Endothelial cell of umbilical vein (primary cell): ENCODE data around the gene ISL2. TPM values are rescaled to one million over a fixed set of nuclear protein-coding genes. Genes with fewer than 3 reads are reported as not detected.

Experiments used
- BruUV-seq: library from RNA; stranded (reverse); fragments of 400-500 nt; replicated peaks from 2 replicates; lab custom pipeline; 2021; lab: Mats Ljungman, UMichigan
- CTCF ChIA-PET: fragments of 300-600, 350-600 bp; sonication (Branson Sonifier 250); formaldehyde crosslinking; loops from one replicate; lab custom pipeline; 2021; ENCODE audit warnings: antibody characterized with exemption, inconsistent platforms; lab: Charles Lee
- POLR2A ChIA-PET: fragments of 300-600, 350-600 bp; sonication (Branson Sonifier 250); formaldehyde crosslinking; loops from one replicate; lab custom pipeline; 2021; ENCODE audit warnings: antibody characterized with exemption, inconsistent platforms; lab: Charles Lee
- DNase-seq: peaks from one replicate; pipeline ENCODE4 v3.0.0-alpha.2; 2011; ENCODE audit warnings: low read depth, low spot score
- FAIRE-seq: peaks from 2 replicates; lab custom pipeline; 2011; peaks lifted over from hg19 to GRCh38; lab: Jason Lieb, UNC
- H2AFZ ChIP-seq: 2 replicates; pipeline ENCODE4 v1.6.0; 2012; ENCODE audit warnings: low read depth, low read length, control low read depth, inconsistent platforms
- H3K27ac ChIP-seq: 2 replicates; pipeline ENCODE4 v1.5.1; 2011; ENCODE audit warnings: low read depth, mild to moderate bottlenecking, control low read depth, low read length, moderate library complexity; ENCODE audit not compliant: insufficient read depth
- H3K27me3 ChIP-seq, 2 experiments: 2 replicates each; pipeline versions ENCODE4 v1.6.0 to v1.6.1; 2011; ENCODE audit warnings: low read length in 2 of 2, mixed read lengths in 1 of 2; ENCODE audit not compliant: control insufficient read depth in 2 of 2, insufficient read depth in 2 of 2
- H3K36me3 ChIP-seq, 2 experiments: 2 replicates in 1 of 2; 3 replicates in 1 of 2; pipeline ENCODE4 v1.5.1; 2011; ENCODE audit warnings: low read length in 2 of 2, mild to moderate bottlenecking in 1 of 2, moderate library complexity in 1 of 2; ENCODE audit not compliant: control insufficient read depth in 2 of 2, insufficient read depth in 2 of 2; ENCODE audit errors: extremely low read depth in 1 of 2
- H3K4me1 ChIP-seq: 3 replicates; pipeline ENCODE4 v1.5.1; 2011; ENCODE audit warnings: mild to moderate bottlenecking, low read length; ENCODE audit not compliant: control insufficient read depth, insufficient read depth; ENCODE audit errors: extremely low read depth
- H3K4me2 ChIP-seq: 2 replicates; pipeline ENCODE4 v1.6.1; 2011; ENCODE audit warnings: low read length, control low read depth, mixed read lengths; ENCODE audit not compliant: insufficient read depth
- H3K4me3 ChIP-seq, 3 experiments: fragments of 200-600 bp in 1 of 3; sonication (generic), shearing (Covaris generic) in 1 of 3; replicated peaks in 1 of 3; 2 replicates each; pipeline ENCODE4 v1.5.1; 2011 to 2016; ENCODE audit warnings: control low read depth in 3 of 3, low read length in 3 of 3, mild to moderate bottlenecking in 2 of 3, inconsistent platforms in 1 of 3, low read depth in 1 of 3, moderate library complexity in 1 of 3; ENCODE audit not compliant: insufficient read depth in 1 of 3
- H3K79me2 ChIP-seq: 2 replicates; pipeline ENCODE4 v1.6.0; 2012; ENCODE audit warnings: low read length, inconsistent platforms; ENCODE audit not compliant: control insufficient read depth, insufficient read depth
- H3K9ac ChIP-seq: replicated peaks from 2 replicates; pipeline ENCODE3; 2011; ENCODE audit warnings: low read length, control low read depth; ENCODE audit not compliant: insufficient read depth; ENCODE audit errors: extremely low read depth
- H3K9me1 ChIP-seq: replicated peaks from 3 replicates; pipeline ENCODE4 v1.6.0; 2011; ENCODE audit warnings: mild to moderate bottlenecking, low read length; ENCODE audit not compliant: control insufficient read depth, insufficient read depth; ENCODE audit errors: extremely low read depth
- H3K9me3 ChIP-seq: replicated peaks from 2 replicates; pipeline ENCODE4 v1.5.1; 2012; ENCODE audit warnings: low read length, inconsistent platforms; ENCODE audit not compliant: control insufficient read depth, insufficient read depth
- H4K20me1 ChIP-seq: replicated peaks from 2 replicates; pipeline ENCODE3; 2011; ENCODE audit warnings: mild to moderate bottlenecking, low read length; ENCODE audit not compliant: control insufficient read depth, insufficient read depth; ENCODE audit errors: extremely low read depth
- EZH2 ChIP-seq: IDR thresholded peaks from 2 replicates; pipeline ENCODE4 v1.6.1; 2012; ENCODE audit warnings: borderline replicate concordance, low read depth, mild to moderate bottlenecking, moderate library complexity, low read length, inconsistent platforms; ENCODE audit not compliant: severe bottlenecking
- FOS ChIP-seq: IDR thresholded peaks from 2 replicates; pipeline ENCODE4 v1.6.1; 2011; ENCODE audit warnings: mild to moderate bottlenecking, low read length, moderate library complexity, borderline replicate concordance; ENCODE audit not compliant: insufficient read depth
- GATA2 ChIP-seq: IDR thresholded peaks from 2 replicates; pipeline ENCODE4 v1.7.0; 2011; ENCODE audit warnings: low read depth, mild to moderate bottlenecking, moderate library complexity, mixed read lengths, low read length; ENCODE audit not compliant: insufficient read length, insufficient read depth
- JUN ChIP-seq: IDR thresholded peaks from 2 replicates; pipeline ENCODE4 v1.6.1; 2011; ENCODE audit warnings: borderline replicate concordance, low read depth; ENCODE audit not compliant: insufficient read length, insufficient read depth
- MYC ChIP-seq: IDR thresholded peaks from one replicate; pipeline ENCODE4 v1.6.1; 2011; ENCODE audit warnings: mild to moderate bottlenecking, low read depth, low read length
- POLR2A ChIP-seq: IDR thresholded peaks from 2 replicates; pipeline ENCODE4 v1.6.1; 2012; ENCODE audit warnings: low read depth, mild to moderate bottlenecking, control low read depth, low read length
- POLR2AphosphoS5 ChIP-seq: IDR thresholded peaks from 2 replicates; pipeline ENCODE4 v1.6.1; 2012; ENCODE audit warnings: low read depth, mild to moderate bottlenecking, control low read depth, low read length, moderate library complexity; ENCODE audit not compliant: insufficient read depth
- dilution Hi-C: fragments of 300-500 bp; cut with MboI; formaldehyde crosslinking; loops from one replicate; pipeline ENCODE4 v1.15.0; 2019; ENCODE audit warnings: low sequenced_read_pairs; ENCODE audit not compliant: extremely low pct_ligation_motif_present
- intact Hi-C: fragments of 100-400 bp; cut with micrococcal nuclease; formaldehyde crosslinking; loops from one replicate; pipeline ENCODE4 v1.10.0; 2022
- polyA plus RNA-seq, 4 experiments: library from polyadenylated mRNA; depleted of rRNA in 3 of 4; stranded (reverse) in 3 of 4; unstranded in 1 of 4; fragments of >200 nt; gene quantifications; 2 replicates each; pipeline versions ENCODE4 v1.2.1 to v1.2.3, GENCODE V29; 2011 to 2012; ENCODE audit warnings: missing spikeins in 1 of 4
- total RNA-seq: library from RNA; stranded (reverse); gene quantifications from 2 replicates; pipeline ENCODE4 v1.2.3, GENCODE V29; 2021
- TF ChIP-seq, protein P1 (sequence below): IDR thresholded peaks from 2 replicates; pipeline ENCODE4 v1.6.1; 2011; ENCODE audit not compliant: insufficient read depth, insufficient read length
- TF ChIP-seq, protein P2 (sequence below), 2 donors: IDR thresholded peaks; 1 replicate in 1 of 2; 2 replicates in 1 of 2; pipeline ENCODE4 v1.5.1; 2011; ENCODE audit warnings: low read length in 2 of 2, mild to moderate bottlenecking in 2 of 2, moderate library complexity in 2 of 2, control low read depth in 1 of 2, inconsistent platforms in 1 of 2, low read depth in 1 of 2; ENCODE audit not compliant: insufficient read depth in 1 of 2; ENCODE audit errors: extremely low read depth in 1 of 2

Gene ISL2
- total and polyA plus RNA-seq, 2 donors (not counting 3 experiments of a cell fraction or from before 2014, with no cell fraction given) = 0.10 TPM; not detected in 1

DNA sequence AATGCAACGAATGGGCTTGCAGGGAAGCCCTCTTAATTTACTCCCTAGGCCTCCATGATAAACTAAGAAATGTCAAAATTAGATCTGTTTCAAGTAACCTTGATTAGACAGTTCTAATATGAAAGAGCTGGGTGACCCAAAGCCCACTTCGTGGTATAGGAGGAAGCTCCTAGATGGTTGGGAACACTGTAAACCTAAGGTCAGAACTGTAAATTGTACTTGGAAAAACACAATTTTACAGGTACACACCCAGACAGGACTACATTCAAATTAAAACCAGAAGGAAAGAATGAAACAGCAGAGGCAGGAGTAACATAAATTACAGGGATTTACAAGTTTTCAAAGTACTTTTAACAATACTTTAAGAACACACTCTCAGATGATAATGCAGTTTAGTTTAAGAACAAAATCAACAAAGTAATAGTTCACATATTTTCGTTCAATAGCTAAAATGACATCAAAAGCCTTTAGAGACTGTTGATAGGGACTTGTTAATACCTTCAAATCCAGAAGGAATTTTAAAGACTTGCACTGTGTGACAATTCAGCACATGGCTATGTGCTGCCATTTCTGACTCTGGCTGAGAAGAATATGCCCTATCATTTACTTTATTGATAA lies 18.4 kb downstream of the ISL2 start:
- no peak overlapping the region for H3K4me3 ChIP-seq
- H3K36me3 ChIP-seq = no peaks in the 10 kb centered on the region
- BruUV-seq = no TSS peak
- no peaks in the 10 kb centered on the region for H3K79me2 ChIP-seq
- H4K20me1 ChIP-seq = no peaks in the 10 kb centered on the region
- dilution Hi-C loops = no loop called here
- no peak overlapping the region for H3K9ac ChIP-seq
- intact Hi-C loops = no loop called here
- no peak for TF ChIP-seq GATA2
- TF ChIP-seq FOS = no peak
- no peak for TF ChIP-seq POLR2AphosphoS5
- no peak for TF ChIP-seq JUN
- no peak for TF ChIP-seq MYC
- TF ChIP-seq, protein P1, sequence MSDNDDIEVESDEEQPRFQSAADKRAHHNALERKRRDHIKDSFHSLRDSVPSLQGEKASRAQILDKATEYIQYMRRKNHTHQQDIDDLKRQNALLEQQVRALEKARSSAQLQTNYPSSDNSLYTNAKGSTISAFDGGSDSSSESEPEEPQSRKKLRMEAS = no peak
- no peak for TF ChIP-seq POLR2A
- TF ChIP-seq EZH2 = no peak
- TF ChIP-seq, protein P2, sequence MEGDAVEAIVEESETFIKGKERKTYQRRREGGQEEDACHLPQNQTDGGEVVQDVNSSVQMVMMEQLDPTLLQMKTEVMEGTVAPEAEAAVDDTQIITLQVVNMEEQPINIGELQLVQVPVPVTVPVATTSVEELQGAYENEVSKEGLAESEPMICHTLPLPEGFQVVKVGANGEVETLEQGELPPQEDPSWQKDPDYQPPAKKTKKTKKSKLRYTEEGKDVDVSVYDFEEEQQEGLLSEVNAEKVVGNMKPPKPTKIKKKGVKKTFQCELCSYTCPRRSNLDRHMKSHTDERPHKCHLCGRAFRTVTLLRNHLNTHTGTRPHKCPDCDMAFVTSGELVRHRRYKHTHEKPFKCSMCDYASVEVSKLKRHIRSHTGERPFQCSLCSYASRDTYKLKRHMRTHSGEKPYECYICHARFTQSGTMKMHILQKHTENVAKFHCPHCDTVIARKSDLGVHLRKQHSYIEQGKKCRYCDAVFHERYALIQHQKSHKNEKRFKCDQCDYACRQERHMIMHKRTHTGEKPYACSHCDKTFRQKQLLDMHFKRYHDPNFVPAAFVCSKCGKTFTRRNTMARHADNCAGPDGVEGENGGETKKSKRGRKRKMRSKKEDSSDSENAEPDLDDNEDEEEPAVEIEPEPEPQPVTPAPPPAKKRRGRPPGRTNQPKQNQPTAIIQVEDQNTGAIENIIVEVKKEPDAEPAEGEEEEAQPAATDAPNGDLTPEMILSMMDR (IDR thresholded peaks at IDR 0.05; ENCODE audit: extremely low read depth in 1 of 2, insufficient read depth in 1 of 2, low read depth in 1 of 2, low read length in 2 of 2) = no peak
- H2AFZ ChIP-seq = no peak overlapping the region
- ChIA-PET POLR2A (no interaction called here), CTCF (no interaction called here)
- no peaks in the 10 kb centered on the region for H3K9me3 ChIP-seq
- H3K27ac ChIP-seq = no peak overlapping the region
- H3K9me1 ChIP-seq = no peaks in the 10 kb centered on the region
- H3K4me2 ChIP-seq = no peak overlapping the region
- DNase-seq (no peak), FAIRE-seq (no peak)
- H3K4me1 ChIP-seq = no peaks in the 10 kb centered on the region
- H3K27me3 ChIP-seq = no peaks in the 10 kb centered on the region
